Activated T-helper 9 cell treated with anti-CD3 and anti-CD28 coated beads, Interleukin-2, amount 50 U/mL, for 16 hours (primary cell): Measurements from ENCODE around the gene IPO9.
"Not testable (repeated sequence)": the region's sequence is repeated elsewhere in the genome, so short reads cannot be mapped to it uniquely, and the experiment has no call there.

Experiments used
- DNase-seq: peaks from one replicate; pipeline ENCODE4 v3.0.0-alpha.2; 2020; ENCODE audit warnings: low read depth

IPO9 gene

GRCh38 chr1:201889090-201889968, 60.4 kb downstream of the IPO9 start:
- no peak for DNase-seq

GRCh38 chr1:201890223-201890622, 61.3 kb downstream of the IPO9 start:
- no peak for DNase-seq

GRCh38 chr1:201890806-201891450, 62.0 kb downstream of the IPO9 start:
- no peak for DNase-seq

DNA sequence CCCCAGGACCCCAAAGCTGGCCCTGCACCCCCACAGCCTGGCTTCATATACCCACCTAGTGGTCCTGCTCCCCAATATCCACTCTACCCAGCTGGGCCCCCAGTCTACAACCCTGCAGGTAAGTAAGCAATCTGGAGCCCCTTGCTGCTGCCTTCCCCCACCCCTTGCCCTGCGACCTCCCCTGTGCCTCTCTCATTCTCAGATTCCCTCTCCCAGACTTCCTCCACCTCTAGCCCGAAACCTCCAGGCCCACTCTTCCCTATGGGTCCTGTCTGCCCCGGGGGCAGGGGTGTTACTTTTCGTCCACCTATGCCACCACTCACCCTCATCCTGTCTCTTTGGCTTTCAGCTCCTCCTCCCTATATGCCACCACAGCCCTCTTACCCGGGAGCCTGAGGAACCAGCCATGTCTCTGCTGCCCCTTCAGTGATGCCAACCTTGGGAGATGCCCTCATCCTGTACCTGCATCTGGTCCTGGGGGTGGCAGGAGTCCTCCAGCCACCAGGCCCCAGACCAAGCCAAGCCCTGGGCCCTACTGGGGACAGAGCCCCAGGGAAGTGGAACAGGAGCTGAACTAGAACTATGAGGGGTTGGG, 62.6 kb downstream of the IPO9 start:
- no peak for DNase-seq

GRCh38 chr1:201892211-201892610, 63.3 kb downstream of the IPO9 start:
- no peak for DNase-seq

DNA sequence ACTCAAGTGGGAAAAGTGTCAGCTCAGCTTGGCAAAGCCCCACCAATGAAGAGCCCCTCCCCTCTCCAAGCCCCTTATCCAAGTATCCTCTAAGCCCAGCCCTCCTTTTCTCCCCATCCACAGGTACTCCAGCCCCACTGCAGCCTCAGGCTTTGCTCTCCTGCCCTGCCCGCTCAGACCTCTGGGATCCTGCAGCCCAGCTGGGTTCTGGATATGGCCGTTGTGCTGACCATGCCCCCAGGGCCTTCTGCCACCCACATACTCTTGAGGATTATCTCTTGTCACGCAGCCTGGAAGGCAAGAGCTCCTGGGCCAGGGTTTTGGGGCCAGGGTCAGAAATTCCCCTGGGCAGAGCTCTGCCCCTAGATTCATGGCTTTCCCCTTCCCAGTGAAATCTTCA, 64.5 kb downstream of the IPO9 start:
- no peak for DNase-seq

- DNase-seq = no peak
These were observed 65.6 kb downstream of the IPO9 start for GRCh38 chr1:201894343-201895119.

- DNase-seq = no peak
These were observed 66.2 kb downstream of the IPO9 start for GRCh38 chr1:201895120-201895665.

DNA sequence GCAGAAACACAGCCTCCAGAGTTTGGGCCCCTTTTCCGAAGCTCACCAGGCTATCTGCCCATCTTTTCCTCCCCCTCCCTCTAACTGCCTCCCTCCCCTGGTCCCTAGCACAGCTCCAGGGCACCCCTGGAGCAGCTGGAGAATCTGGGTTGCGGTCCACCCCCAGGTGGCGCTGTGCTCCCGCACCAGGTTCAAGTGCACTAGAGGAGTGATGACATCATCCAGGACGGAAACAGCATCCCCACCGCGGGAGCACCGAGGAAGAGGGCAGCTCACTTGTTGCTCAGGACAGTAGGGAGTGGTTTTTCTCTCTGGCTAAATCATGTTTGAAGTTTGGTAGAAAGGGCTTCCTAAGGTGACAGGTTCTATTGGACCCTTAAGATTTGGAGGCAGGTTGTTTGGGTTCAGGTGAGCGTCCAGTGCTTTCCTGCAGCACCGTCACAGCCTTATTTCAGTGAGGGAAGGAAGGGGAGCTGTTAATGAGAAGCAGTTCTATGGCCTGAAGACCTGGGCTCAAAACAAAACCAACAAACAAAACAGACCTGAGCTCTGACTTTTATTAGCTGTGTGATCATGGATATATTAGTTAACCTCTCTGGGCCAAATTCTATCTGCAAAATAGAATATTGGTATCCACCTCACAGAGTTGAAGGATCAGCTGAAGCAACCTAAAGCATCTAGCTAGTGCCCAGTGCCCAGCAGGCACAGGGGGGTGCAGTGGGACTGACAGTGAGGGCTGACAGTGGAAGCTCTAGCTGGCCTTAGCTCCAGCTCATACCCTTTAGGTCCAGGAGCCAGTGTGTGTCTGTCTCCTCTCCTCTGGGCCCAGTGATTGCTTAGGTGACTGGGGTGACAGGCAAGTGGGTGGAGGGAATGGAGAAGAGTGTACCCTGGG, 67.2 kb downstream of the IPO9 start:
- DNase-seq = peak; percentile 68

- no peak for DNase-seq
These were observed 68.0 kb downstream of the IPO9 start for GRCh38 chr1:201896951-201897391.

DNA sequence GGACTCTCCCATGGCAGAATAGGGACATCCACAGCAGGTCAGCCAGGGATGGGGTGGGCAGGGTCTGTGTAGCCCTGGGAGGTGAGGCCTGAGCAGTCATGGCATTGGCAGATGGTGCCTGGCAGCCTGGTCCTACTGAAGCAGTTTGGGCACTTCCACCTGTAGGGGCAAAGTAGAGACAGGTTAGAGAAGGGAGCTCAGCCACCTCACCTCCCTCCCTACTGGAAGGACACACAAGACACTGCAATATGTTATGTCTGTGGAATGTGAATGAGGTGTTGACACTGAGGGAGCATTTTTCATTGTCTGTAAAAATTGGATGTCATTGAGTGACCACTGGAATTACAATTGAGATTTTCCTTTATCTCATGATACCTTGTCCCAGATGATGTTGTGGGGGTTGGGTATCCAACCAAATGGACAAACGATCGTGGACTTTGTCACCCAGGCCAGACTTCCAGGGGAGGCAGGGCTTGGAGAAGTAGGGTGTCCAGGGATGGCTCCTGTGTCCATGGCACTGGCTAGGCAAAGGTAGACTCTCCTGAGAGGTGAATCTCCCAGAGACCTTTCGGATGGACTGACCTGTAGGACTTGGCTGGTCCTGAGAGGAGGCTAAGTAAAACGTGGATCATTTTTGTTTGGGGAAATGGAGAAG, 69.4 kb downstream of the IPO9 start:
- no peak for DNase-seq

DNA sequence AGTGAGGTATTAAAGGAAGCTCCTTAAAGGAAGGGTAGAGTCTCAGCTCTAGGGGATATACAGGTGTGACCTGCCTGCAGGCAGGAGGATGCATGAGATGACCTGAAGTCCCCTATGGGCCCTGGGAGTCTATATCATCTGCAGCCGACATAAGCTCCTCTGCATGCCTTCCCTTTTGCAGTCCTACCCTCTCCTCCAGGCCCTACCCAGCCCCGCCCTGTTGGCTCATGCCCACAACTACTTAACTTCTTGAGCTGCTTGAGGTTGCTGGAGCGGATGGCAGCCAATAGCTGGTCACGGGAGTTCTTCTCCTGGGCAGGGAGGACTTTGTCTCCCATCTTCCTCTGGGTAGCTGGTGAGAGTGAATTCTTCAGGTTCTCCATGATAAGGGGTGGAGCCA, 70.0 kb downstream of the IPO9 start:
- DNase-seq = no peak

DNA sequence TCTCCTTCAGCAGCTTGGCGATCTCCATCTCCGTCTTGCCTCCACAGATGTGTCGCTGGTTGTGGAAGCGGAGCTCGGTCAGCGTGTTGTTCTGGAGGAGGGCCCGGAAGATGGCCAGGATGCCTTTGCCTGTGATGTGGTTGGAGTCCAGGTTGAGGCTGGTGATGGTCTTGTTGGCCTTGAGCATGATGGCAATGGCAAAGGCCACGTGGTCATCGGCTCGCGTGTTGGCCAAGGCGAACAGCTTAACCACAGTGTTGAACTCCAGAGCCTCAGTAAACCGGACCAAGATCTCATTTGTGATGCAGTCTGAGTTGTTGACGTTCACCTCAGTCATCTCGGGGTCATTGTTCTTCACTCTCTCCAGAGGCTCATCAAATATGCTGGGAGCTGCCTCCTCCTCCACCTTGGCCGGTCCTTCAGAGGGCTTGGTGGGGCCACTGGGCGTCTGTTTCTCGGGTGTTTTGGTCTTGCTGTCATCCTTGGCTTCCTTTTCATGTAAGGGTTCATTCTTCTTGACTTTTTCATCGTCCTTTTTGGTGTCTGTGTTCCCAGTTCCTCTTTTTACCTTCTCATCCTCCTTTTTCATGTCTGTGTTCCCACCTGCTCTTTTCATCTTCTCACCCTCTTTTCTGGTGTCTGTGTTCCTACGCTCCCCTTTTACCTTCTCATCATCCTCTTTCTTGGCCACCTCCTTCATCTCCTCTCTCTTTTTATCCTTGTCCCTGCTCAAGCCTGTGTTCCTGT, 70.9 kb downstream of the IPO9 start:
- no peak for DNase-seq

- DNase-seq = no peak
These were observed 71.5 kb downstream of the IPO9 start for GRCh38 chr1:201900476-201900875.

GRCh38 chr1:201901036-201901435, 72.1 kb downstream of the IPO9 start:
- not testable (repeated sequence) for DNase-seq

GRCh38 chr1:201902198-201902597, 73.2 kb downstream of the IPO9 start:
- DNase-seq = no peak

GRCh38 chr1:201903135-201903534, 74.2 kb downstream of the IPO9 start:
- DNase-seq = no peak

- DNase-seq = no peak
These were observed 75.6 kb downstream of the IPO9 start for GRCh38 chr1:201904579-201904978.

DNA sequence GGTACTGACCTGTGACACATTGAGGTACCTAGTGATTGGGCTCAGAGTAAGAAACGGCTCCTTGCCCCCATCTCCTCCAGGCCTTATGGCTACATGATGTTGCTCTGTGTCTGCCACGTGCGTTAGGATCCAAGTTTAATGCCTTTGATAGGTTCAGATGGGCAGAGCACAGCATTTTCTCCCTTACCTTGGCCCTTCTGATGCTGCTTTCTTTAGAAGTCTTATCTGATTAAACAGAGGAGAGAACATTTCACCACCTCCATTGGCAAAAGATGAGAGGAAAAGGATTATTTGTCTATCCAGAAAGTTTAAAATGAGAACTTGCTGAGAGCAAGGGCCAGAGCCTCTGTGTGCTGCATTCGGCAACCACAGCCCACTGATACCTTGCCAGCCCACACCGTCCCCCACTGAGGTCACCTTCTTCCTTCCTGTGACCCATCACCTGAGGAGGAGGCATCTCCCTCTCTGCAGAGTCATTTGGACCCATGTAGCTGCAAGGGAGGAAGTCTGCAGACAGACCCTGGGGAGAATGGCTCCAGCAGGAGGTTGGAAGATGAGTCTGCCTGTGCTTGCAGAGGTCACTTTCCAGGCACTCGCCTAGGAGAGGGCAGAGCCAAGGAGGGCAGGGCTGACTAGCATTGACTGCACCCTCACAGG, 76.4 kb downstream of the IPO9 start:
- no peak for DNase-seq
